Muscle of leg (tissue), 11 donors: ENCODE measurements around the gene UMPS. TPM values are rescaled to one million over a fixed set of nuclear protein-coding genes. Genes with fewer than 3 reads are reported as not detected.

Source experiments
- DNase-seq: peaks from one replicate; pipeline ENCODE4 v3.0.0; 2013
- H3K27ac ChIP-seq: one replicate; pipeline ENCODE4 v1.5.1; 2013; ENCODE audit warnings: mild to moderate bottlenecking, low read length, control low read depth
- H3K27me3 ChIP-seq: one replicate; pipeline ENCODE4 v1.6.1; 2013; ENCODE audit warnings: low read length; ENCODE audit not compliant: control insufficient read depth, insufficient read depth
- H3K36me3 ChIP-seq: one replicate; pipeline ENCODE4 v1.6.1; 2013; ENCODE audit warnings: low read length; ENCODE audit not compliant: control insufficient read depth, insufficient read depth
- H3K4me1 ChIP-seq: one replicate; pipeline ENCODE4 v1.6.1; 2013; ENCODE audit warnings: low read length; ENCODE audit not compliant: control insufficient read depth, insufficient read depth
- H3K4me3 ChIP-seq: one replicate; pipeline ENCODE4 v1.5.1; 2013; ENCODE audit warnings: low read length, control low read depth
- H3K9me3 ChIP-seq: replicated peaks from 2 replicates; pipeline ENCODE4 v1.6.1; 2013; ENCODE audit warnings: low read depth, low read length; ENCODE audit not compliant: control insufficient read depth
- WGBS: methylation state at CpG from one replicate; pipeline ENCODE4 v1.1.5; 2013; ENCODE audit warnings: missing lambda C conversion rate; ENCODE audit not compliant: insufficient coverage; 5-methylcytosine and 5-hydroxymethylcytosine counted together
- polyA plus RNA-seq, 8 donors: library from polyadenylated mRNA; unstranded; fragments of 120-200 nt; gene quantifications; one replicate each; pipeline versions ENCODE4 v1.2.1 to v1.2.3, GENCODE V29; 2013; ENCODE audit warnings: inconsistent platforms in 1 of 8, low replicate concordance in 1 of 8; ENCODE audit not compliant: insufficient read length in 8 of 8, insufficient read depth in 1 of 8
- total RNA-seq: library from RNA; stranded (reverse); fragments of 120-200 nt; gene quantifications from one replicate; pipeline ENCODE4 v1.2.4, GENCODE V29; 2013

Gene UMPS
- total and polyA plus RNA-seq, 9 donors = 17.2 to 27.3 (median 19.9) TPM

DNA sequence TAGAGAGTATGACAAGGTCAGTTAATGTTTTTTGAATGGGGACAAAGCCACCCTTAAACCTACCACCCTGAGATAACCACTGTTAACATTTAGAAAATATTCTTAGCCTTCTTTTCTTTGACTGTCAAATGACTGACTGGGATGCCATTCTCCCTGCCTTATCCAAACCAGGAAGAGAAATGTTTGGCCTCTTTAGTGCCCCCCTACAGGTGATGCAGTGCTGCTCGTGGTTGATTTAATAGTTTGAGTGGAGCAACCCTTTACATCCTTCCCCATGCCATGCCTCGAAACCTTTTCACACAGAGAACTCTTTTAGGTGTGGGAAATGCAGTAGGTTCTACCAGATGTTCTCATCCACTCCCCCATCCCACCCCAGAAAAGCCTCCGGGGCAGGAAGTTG lies 38.7 kb upstream of the UMPS start:
- Histone ChIP-seq H3K36me3 (no peaks in the 10 kb centered on the region), H3K27ac (no peak overlapping the region), H3K4me3 (no peak overlapping the region), H3K4me1 (no peaks in the 10 kb centered on the region), H3K27me3 (no peaks in the 10 kb centered on the region), H3K9me3 (no peaks in the 10 kb centered on the region)
- no peak for DNase-seq
- no CpG with 5 or more reads among the region's 3 CpGs for whole genome bisulfite sequencing

GRCh38 chr3:124694486-124694885 lies 35.8 kb upstream of the UMPS start:
- WGBS = 67% methylated on average over 1 of the region's 5 CpGs
- H3K27me3 ChIP-seq = no peaks in the 10 kb centered on the region
- no peaks in the 10 kb centered on the region for H3K9me3 ChIP-seq
- no peak overlapping the region for H3K4me3 ChIP-seq
- no peak for DNase-seq
- no peaks in the 10 kb centered on the region for H3K36me3 ChIP-seq
- H3K4me1 ChIP-seq = no peaks in the 10 kb centered on the region
- no peak overlapping the region for H3K27ac ChIP-seq

DNA sequence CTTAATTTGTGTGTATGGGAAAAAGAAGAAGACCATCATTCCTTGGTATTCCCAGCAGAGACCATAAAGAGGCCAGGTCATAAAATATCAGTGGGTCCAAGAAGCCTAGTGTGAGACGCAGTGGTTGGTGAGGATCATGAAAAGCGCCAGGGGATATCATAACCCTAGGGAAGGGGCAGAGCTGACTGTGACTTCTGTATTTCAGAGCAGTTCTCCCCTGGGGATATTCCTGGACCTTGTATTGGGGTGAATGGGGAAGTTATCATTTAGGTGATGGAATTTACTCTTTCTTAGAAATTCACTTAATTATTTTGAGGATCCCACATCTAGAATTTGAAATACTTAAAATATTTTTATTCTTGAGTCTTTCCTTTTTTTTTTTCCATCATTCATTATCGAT lies 34.9 kb upstream of the UMPS start:
- Histone ChIP-seq H3K9me3 (no peaks in the 10 kb centered on the region), H3K4me3 (no peak overlapping the region), H3K36me3 (no peaks in the 10 kb centered on the region), H3K4me1 (no peaks in the 10 kb centered on the region), H3K27me3 (no peaks in the 10 kb centered on the region), H3K27ac (no peak overlapping the region)
- no CpG with 5 or more reads among the region's 3 CpGs for WGBS
- no peak for DNase-seq

DNA sequence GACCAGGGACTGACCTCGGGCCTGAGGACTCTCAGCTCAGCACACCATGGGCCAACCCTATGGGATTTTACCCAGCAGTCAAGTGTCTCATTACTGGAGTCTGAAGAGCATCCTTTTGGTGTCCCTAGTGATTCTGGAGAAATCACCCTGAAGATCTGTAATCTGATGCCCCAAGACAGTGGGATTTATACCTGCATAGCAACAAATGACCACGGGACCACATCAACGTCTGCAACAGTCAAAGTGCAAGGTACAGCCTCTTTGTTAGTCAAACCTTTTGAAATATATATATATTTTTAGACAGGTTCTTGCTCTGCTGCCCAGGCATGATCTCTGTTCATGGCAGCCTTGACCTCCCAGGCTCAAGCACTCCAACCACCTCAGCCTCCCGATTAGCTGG lies 34.2 kb upstream of the UMPS start:
- no CpG with 5 or more reads among the region's 4 CpGs for WGBS
- H3K27me3 ChIP-seq = no peaks in the 10 kb centered on the region
- no peak for DNase-seq
- H3K9me3 ChIP-seq = no peaks in the 10 kb centered on the region
- no peaks in the 10 kb centered on the region for H3K36me3 ChIP-seq
- H3K4me1 ChIP-seq = no peaks in the 10 kb centered on the region
- H3K27ac ChIP-seq = no peak overlapping the region
- H3K4me3 ChIP-seq = no peak overlapping the region

GRCh38 chr3:124697302-124697701 lies 33.0 kb upstream of the UMPS start:
- no peak overlapping the region for H3K27ac ChIP-seq
- no peak for DNase-seq
- no peaks in the 10 kb centered on the region for H3K4me1 ChIP-seq
- no peaks in the 10 kb centered on the region for H3K9me3 ChIP-seq
- no peaks in the 10 kb centered on the region for H3K36me3 ChIP-seq
- no peak overlapping the region for H3K4me3 ChIP-seq
- H3K27me3 ChIP-seq = no peaks in the 10 kb centered on the region
- WGBS = 89% methylated on average over 3 of the region's 4 CpGs

- WGBS = 86% methylated on average over 7 of the region's 12 CpGs
- H3K27me3 ChIP-seq = no peaks in the 10 kb centered on the region
These were observed 32.1 kb upstream of the UMPS start for GRCh38 chr3:124698030-124698770.

DNA sequence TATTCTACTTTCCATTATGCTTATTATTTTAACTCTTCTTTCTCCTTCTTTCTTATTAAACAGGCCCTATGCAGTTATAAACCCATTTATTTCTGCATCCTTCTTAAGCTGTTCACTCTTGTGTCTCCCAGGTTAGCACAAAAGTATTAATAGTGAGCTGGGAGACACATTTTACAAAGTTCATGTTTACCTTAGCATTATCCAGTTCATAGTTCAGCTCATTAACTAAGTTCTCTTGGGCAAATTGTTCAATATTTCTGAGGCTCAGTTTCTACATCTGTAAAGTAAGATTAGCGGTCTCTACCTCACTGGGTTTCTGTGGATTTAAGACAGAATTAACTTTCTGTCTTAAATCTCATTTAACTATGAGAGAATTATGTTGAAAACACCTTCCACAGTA lies 31.2 kb upstream of the UMPS start:
- no peak overlapping the region for H3K4me3 ChIP-seq
- H3K36me3 ChIP-seq = no peaks in the 10 kb centered on the region
- H3K27me3 ChIP-seq = no peaks in the 10 kb centered on the region
- no peak overlapping the region for H3K27ac ChIP-seq
- no CpG with 5 or more reads among the region's 1 CpG for WGBS
- no peaks in the 10 kb centered on the region for H3K4me1 ChIP-seq
- DNase-seq = no peak
- H3K9me3 ChIP-seq = no peaks in the 10 kb centered on the region

More at GRCh38 chr3:124698030-124698770, 32.1 kb upstream of the UMPS start:
- Histone ChIP-seq H3K9me3 (no peaks in the 10 kb centered on the region), H3K36me3 (no peaks in the 10 kb centered on the region), H3K27ac (no peak overlapping the region), H3K4me3 (no peak overlapping the region), H3K4me1 (no peaks in the 10 kb centered on the region)
- DNase-seq = no peak

DNA sequence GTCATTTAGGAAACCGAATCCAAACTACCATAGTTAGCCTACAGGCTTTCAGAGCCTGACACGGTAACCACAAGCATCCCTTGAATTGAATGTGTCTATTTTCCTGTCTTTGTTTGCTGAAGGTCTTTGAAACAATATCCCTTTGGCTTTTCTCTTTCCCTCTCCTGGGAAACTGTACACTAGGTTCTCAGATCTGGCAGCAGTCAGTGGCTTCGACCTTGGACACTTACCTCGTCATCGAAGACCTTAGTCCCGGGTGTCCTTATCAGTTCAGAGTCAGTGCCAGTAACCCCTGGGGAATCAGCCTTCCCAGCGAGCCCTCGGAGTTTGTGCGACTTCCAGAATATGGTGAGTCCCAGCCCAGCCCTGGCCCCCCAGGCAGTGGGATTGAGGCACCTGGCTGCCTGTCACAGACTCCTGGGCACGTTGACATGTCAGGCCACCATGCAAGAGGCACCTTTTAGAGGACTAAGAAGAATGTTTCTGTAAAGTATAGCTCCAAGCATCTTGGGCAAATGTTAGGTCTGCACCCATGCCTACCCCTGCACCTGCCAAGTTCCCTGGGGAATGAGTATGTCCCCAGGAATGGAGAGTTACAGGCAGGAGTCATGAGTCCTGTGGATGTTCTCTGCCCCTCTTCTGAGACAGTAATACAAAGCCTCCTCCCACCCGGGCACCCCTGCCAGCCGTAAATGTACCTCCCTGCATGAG lies 30.4 kb upstream of the UMPS start:
- DNase-seq = no peak
- Histone ChIP-seq H3K4me3 (no peak overlapping the region), H3K9me3 (no peaks in the 10 kb centered on the region), H3K4me1 (no peaks in the 10 kb centered on the region), H3K36me3 (no peaks in the 10 kb centered on the region), H3K27ac (no peak overlapping the region), H3K27me3 (no peaks in the 10 kb centered on the region)
- 79% methylated on average over 10 of the region's 12 CpGs for WGBS

- 81% methylated on average over 4 of the region's 15 CpGs for WGBS
- Histone ChIP-seq H3K9me3 (no peaks in the 10 kb centered on the region), H3K27ac (no peak overlapping the region), H3K36me3 (no peaks in the 10 kb centered on the region), H3K4me3 (no peak overlapping the region), H3K4me1 (no peaks in the 10 kb centered on the region), H3K27me3 (no peaks in the 10 kb centered on the region)
- DNase-seq = no peak
These were observed 29.2 kb upstream of the UMPS start for GRCh38 chr3:124700880-124701684.

GRCh38 chr3:124701687-124702086 lies 28.6 kb upstream of the UMPS start:
- H3K27ac ChIP-seq = no peak overlapping the region
- no peaks in the 10 kb centered on the region for H3K9me3 ChIP-seq
- WGBS = no CpG with 5 or more reads among the region's 4 CpGs
- H3K36me3 ChIP-seq = no peaks in the 10 kb centered on the region
- no peak overlapping the region for H3K4me3 ChIP-seq
- H3K27me3 ChIP-seq = no peaks in the 10 kb centered on the region
- H3K4me1 ChIP-seq = no peaks in the 10 kb centered on the region
- DNase-seq = no peak
